Adrenal gland (tissue), 5 donors: ENCODE results near the gene WDR59.

Experiments
- CTCF ChIP-seq, 6 experiments: fragments of 450-650 bp in 4 of 6; fragments of 200-600 bp in 2 of 6; sonication (generic) in 1 of 6; IDR thresholded peaks; 1 replicate in 5 of 6; 2 replicates in 1 of 6; pipeline versions ENCODE4 v1.5.1 to v1.8.0; 2016 to 2021; ENCODE audit warnings: antibody characterized with exemption in 6 of 6, mild to moderate bottlenecking in 2 of 6, moderate library complexity in 1 of 6
- POLR2A ChIP-seq, 2 donors: fragments of 450-650 bp; IDR thresholded peaks; one replicate each; pipeline ENCODE4 v1.6.1; 2017; ENCODE audit warnings: antibody characterized with exemption in 2 of 2, mild to moderate bottlenecking in 2 of 2, moderate library complexity in 1 of 2
- donor health status: DM: no; HTN: no; CAD: no.

- TF ChIP-seq CTCF (IDR thresholded peaks at IDR 0.05) = no peak
- TF ChIP-seq POLR2A (IDR thresholded peaks at IDR 0.05) = no peak
Observed at GRCh38 chr16:74893541-74893940, 91.4 kb downstream of the WDR59 start.
